ENCODE results near the gene CT45A10. TPM values are rescaled to one million over a fixed set of nuclear protein-coding genes. Genes with fewer than 3 reads are reported as not detected.

The CT45A10 gene, protein sequence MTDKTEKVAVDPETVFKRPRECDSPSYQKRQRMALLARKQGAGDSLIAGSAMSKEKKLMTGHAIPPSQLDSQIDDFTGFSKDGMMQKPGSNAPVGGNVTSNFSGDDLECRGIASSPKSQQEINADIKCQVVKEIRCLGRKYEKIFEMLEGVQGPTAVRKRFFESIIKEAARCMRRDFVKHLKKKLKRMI
- total RNA-seq (2021), result 0.33 TPM in 1 of 3 replicates, not detected in the others
- not detected for Bru-seq, nascent RNA
- long read RNA-seq, experiment 1, result 0 reads
- long read RNA-seq, experiment 2, result 0 reads
- long read RNA-seq, experiment 3, result 0 reads

DNA sequence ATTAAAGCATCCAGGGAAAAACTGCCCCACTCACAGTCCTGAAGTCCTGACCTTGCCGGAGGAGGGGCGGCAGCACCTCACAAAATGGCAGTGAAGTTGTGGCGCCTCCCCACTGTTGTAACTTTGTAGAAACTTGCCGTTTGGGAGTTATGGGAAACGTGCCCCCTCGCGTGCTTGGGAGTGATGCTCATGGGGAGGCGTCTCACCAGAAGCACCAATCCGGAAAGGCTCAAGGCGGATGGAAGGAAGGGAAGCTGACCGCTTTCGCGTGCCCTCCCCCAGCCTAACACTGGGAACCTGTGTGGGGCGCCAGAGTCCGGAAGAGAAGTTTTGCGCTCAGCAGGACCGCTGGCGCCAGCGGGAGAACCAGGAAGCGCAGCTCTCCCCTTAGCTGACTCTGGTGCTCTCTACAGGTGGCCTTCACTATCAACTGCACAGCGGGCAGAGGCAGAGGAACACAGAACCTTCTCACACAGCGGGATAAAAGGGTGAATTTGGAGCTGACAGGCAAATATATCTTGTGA, at the start of gene CT45A10, which contains the start of gene SAGE1:
Gene CT45A10 (minus strand): TSS at position 151 of the 524 bp plus-strand sequence. CDS start 8,100 bp downstream, outside the sequence.
Gene SAGE1 (plus strand): TSS at position 423 of the 524 bp plus-strand sequence. CDS start 2,527 bp downstream, outside the sequence.
- Mint-ChIP-seq H3K27me3 (ENCODE audit: low read depth) (no peaks in the 10 kb centered on the region), H3K4me1 (no peaks in the 10 kb centered on the region), H3K36me3 (peaks cover 10% of the 10 kb centered on the region), H3K9me3 (peaks cover 19% of the 10 kb centered on the region), H3K27ac (no peak within 1 kb of the TSS), H3K4me3 (no peak within 1 kb of the TSS)
- POLR2A ChIA-PET, result no interaction called here
- TF ChIP-seq ERG (CRISPR knock-in tag; IDR thresholded peaks at IDR 0.05), result no peak
- no peak for TF ChIP-seq RELA (CRISPR knock-in tag; IDR thresholded peaks at IDR 0.05; ENCODE audit: borderline replicate concordance)
- TF ChIP-seq HMGA2 (CRISPR knock-in tag; IDR thresholded peaks at IDR 0.05), result no peak
- TF ChIP-seq CREM (CRISPR knock-in tag; IDR thresholded peaks at IDR 0.05), result no peak
- no peak for TF ChIP-seq ZNF416 (CRISPR knock-in tag; IDR thresholded peaks at IDR 0.05)
- TF ChIP-seq, protein P1, sequence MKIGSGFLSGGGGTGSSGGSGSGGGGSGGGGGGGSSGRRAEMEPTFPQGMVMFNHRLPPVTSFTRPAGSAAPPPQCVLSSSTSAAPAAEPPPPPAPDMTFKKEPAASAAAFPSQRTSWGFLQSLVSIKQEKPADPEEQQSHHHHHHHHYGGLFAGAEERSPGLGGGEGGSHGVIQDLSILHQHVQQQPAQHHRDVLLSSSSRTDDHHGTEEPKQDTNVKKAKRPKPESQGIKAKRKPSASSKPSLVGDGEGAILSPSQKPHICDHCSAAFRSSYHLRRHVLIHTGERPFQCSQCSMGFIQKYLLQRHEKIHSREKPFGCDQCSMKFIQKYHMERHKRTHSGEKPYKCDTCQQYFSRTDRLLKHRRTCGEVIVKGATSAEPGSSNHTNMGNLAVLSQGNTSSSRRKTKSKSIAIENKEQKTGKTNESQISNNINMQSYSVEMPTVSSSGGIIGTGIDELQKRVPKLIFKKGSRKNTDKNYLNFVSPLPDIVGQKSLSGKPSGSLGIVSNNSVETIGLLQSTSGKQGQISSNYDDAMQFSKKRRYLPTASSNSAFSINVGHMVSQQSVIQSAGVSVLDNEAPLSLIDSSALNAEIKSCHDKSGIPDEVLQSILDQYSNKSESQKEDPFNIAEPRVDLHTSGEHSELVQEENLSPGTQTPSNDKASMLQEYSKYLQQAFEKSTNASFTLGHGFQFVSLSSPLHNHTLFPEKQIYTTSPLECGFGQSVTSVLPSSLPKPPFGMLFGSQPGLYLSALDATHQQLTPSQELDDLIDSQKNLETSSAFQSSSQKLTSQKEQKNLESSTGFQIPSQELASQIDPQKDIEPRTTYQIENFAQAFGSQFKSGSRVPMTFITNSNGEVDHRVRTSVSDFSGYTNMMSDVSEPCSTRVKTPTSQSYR (CRISPR knock-in tag; IDR thresholded peaks at IDR 0.05), result no peak
- TF ChIP-seq ZNF512 (CRISPR knock-in tag; IDR thresholded peaks at IDR 0.05; ENCODE audit: borderline replicate concordance), result no peak
- TF ChIP-seq, protein P2, sequence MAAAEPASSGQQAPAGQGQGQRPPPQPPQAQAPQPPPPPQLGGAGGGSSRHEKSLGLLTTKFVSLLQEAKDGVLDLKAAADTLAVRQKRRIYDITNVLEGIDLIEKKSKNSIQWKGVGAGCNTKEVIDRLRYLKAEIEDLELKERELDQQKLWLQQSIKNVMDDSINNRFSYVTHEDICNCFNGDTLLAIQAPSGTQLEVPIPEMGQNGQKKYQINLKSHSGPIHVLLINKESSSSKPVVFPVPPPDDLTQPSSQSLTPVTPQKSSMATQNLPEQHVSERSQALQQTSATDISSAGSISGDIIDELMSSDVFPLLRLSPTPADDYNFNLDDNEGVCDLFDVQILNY (CRISPR knock-in tag; IDR thresholded peaks at IDR 0.05), result no peak
- no peak for TF ChIP-seq ZNF263 (CRISPR knock-in tag; IDR thresholded peaks at IDR 0.05; ENCODE audit: low read depth)
- TF ChIP-seq, protein P3, sequence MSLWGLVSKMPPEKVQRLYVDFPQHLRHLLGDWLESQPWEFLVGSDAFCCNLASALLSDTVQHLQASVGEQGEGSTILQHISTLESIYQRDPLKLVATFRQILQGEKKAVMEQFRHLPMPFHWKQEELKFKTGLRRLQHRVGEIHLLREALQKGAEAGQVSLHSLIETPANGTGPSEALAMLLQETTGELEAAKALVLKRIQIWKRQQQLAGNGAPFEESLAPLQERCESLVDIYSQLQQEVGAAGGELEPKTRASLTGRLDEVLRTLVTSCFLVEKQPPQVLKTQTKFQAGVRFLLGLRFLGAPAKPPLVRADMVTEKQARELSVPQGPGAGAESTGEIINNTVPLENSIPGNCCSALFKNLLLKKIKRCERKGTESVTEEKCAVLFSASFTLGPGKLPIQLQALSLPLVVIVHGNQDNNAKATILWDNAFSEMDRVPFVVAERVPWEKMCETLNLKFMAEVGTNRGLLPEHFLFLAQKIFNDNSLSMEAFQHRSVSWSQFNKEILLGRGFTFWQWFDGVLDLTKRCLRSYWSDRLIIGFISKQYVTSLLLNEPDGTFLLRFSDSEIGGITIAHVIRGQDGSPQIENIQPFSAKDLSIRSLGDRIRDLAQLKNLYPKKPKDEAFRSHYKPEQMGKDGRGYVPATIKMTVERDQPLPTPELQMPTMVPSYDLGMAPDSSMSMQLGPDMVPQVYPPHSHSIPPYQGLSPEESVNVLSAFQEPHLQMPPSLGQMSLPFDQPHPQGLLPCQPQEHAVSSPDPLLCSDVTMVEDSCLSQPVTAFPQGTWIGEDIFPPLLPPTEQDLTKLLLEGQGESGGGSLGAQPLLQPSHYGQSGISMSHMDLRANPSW (CRISPR knock-in tag; conservative IDR thresholded peaks at IDR 0.05; ENCODE audit: low read depth), result no peak
- no peak for TF ChIP-seq SP1 (CRISPR knock-in tag; conservative IDR thresholded peaks at IDR 0.05)
- TF ChIP-seq CREB1 (CRISPR knock-in tag; IDR thresholded peaks at IDR 0.05), result no peak
- TF ChIP-seq AR (CRISPR knock-in tag; IDR thresholded peaks at IDR 0.05), result no peak
- TF ChIP-seq, protein P4, sequence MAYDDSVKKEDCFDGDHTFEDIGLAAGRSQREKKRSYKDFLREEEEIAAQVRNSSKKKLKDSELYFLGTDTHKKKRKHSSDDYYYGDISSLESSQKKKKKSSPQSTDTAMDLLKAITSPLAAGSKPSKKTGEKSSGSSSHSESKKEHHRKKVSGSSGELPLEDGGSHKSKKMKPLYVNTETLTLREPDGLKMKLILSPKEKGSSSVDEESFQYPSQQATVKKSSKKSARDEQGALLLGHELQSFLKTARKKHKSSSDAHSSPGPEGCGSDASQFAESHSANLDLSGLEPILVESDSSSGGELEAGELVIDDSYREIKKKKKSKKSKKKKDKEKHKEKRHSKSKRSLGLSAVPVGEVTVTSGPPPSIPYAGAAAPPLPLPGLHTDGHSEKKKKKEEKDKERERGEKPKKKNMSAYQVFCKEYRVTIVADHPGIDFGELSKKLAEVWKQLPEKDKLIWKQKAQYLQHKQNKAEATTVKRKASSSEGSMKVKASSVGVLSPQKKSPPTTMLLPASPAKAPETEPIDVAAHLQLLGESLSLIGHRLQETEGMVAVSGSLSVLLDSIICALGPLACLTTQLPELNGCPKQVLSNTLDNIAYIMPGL (CRISPR knock-in tag; IDR thresholded peaks at IDR 0.05), result no peak
- TF ChIP-seq, protein P5, sequence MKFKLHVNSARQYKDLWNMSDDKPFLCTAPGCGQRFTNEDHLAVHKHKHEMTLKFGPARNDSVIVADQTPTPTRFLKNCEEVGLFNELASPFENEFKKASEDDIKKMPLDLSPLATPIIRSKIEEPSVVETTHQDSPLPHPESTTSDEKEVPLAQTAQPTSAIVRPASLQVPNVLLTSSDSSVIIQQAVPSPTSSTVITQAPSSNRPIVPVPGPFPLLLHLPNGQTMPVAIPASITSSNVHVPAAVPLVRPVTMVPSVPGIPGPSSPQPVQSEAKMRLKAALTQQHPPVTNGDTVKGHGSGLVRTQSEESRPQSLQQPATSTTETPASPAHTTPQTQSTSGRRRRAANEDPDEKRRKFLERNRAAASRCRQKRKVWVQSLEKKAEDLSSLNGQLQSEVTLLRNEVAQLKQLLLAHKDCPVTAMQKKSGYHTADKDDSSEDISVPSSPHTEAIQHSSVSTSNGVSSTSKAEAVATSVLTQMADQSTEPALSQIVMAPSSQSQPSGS (CRISPR knock-in tag; IDR thresholded peaks at IDR 0.05; ENCODE audit: borderline replicate concordance, low read depth), result no peak
- no peak for TF ChIP-seq TEAD1 (CRISPR knock-in tag; IDR thresholded peaks at IDR 0.05)
- no peak for TF ChIP-seq ZNF219 (CRISPR knock-in tag; IDR thresholded peaks at IDR 0.05; ENCODE audit: borderline replicate concordance)
- no peak for ATAC-seq
- no peak for DNase-seq (ENCODE audit: low spot score)
- CTCF ChIA-PET, result no interaction called here
